GM12865 (cell line): ENCODE data around the gene CLK3.

Source experiments
- DNase-seq: peaks from one replicate; pipeline ENCODE4 v3.0.0; 2010; ENCODE audit warnings: low read depth
- H3K4me3 ChIP-seq: 2 replicates; pipeline ENCODE4 v1.5.1; 2011; ENCODE audit warnings: mild to moderate bottlenecking, low read depth, low read length, control low read depth
- CTCF ChIP-seq: IDR thresholded peaks from 2 replicates; pipeline ENCODE4 v1.5.1; 2011; ENCODE audit warnings: low read length, control low read depth, low read depth, inconsistent platforms; ENCODE audit not compliant: insufficient read depth; ENCODE audit errors: missing control alignments

The CLK3 gene

GRCh38 chr15:74664028-74664616 lies 48.5 kb downstream of the CLK3 start:
- no peak for TF ChIP-seq CTCF
- H3K4me3 ChIP-seq, result no peak overlapping the region
- DNase-seq, result no peak

- no peak for TF ChIP-seq CTCF
- H3K4me3 ChIP-seq, result no peak overlapping the region
- no peak for DNase-seq
Observed at GRCh38 chr15:74664670-74665069, 49.0 kb downstream of the CLK3 start.

DNA sequence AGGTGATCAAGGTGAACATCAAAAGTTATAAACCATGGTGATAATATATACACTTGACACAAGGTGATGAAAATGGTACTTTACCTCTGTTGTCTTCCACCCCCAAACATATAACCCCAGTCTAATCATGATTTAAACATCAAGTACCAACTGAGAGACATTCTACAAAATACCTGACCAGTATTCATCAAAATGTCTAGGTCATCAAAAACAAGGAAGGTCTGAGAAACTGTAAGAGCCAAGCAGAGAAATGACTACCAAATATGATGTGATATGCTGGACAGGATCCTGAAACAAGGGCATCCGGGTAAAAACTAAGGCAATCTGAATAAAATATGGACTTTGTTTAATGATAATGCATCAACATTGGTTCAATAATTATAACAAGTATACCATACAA lies 52.3 kb downstream of the CLK3 start:
- no peak overlapping the region for H3K4me3 ChIP-seq
- no peak for TF ChIP-seq CTCF
- no peak for DNase-seq

DNA sequence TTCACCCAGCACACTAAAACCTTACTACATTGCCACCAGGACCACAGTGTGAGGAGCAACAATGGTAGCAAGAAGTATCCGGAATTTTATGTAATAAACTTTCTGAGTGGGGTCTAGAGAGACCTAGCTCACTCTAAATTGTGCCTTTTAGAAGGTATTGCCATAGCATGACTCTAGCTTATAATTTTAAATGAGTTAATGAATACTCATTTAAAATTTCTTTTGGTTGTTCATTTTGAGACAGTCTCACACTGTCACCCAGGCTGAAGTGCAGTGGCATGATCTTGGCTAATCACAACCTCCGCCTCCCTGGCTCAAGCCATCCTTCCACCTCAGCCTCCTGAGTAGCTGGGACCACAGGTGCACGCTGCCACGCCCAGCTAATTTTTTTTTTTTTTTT lies 54.0 kb downstream of the CLK3 start:
- no peak for DNase-seq
- no peak overlapping the region for H3K4me3 ChIP-seq
- TF ChIP-seq CTCF, result no peak

GRCh38 chr15:74674161-74674560 lies 58.5 kb downstream of the CLK3 start:
- DNase-seq, result no peak
- no peak for TF ChIP-seq CTCF
- H3K4me3 ChIP-seq, result no peak overlapping the region

DNA sequence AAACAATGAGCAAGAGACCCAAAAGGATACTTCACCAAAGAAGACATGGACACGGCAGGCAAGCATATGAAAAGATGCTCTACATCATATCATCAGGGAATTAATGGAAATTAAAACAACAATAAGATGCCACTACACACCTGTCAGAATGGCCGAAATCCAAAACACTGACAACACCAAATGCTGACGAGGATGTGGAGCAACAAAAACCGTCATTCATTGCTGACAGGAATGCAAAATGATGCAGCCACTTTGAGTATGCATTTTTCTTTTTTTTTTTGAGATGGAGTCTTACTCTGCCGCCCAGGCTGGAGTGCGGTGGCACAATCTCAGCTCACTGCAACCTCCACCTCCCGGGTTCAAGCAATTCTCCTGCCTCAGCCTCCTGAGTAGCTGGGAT lies 61.2 kb downstream of the CLK3 start:
- DNase-seq, result no peak
- no peak overlapping the region for H3K4me3 ChIP-seq
- no peak for TF ChIP-seq CTCF
